Activated gamma-delta T cell treated with Interleukin-2 at 50 U/mL for 16 hours (primary cell): Measurements from ENCODE around the gene FBXO3.

Source experiments
- DNase-seq: peaks from one replicate; pipeline ENCODE4 v3.0.0-alpha.2; 2020

FBXO3 gene

DNA sequence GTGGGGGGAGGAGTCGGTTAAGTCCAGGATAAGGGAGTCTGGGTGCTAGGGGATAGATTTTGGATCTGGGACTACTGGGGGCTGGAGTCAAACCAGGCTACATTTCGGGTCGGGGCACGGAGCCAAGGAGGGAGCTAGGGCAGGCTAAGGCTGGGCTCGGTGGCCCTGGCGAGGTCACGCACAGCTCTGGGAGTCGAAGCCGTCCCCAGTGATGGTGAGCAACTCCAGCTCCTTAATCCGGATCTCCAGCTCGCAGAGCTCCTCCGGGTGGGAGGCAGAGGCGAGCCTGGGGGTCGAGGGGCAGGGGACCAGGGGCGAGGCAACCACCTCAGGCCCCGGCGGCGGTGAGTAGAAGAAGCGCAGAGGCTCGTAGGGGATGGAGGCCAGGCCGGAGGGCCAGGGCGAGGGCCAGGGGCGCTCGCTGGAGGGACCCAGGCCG lies 74.2 kb downstream of the FBXO3 start:
- no peak for DNase-seq

DNA sequence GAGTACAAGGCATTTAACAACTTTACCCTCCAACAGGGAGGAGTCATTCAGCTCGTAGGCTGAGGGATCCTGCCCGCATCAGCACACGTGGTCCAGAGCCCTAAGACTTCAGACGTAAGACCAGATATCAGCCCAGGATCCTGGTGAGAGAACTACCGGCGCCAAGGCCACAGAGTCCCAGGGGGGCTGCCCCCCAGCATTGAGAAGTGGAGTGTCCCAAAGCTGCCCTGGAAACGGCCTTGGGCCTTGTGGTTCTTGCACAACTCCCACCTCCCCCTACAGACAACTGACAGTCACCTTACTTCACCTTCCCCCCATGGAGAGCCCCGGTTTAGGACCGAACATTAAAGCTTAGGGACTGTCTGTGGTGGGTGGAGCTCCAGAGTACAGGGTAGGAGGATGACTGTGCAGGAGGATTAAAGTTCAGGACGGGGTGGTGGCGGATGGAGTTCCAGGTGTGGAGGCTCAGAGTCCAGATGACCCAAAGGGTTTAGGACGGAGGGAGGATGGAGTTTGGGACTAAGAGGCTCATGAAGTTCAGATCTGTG lies 74.7 kb downstream of the FBXO3 start:
- DNase-seq: no peak

DNA sequence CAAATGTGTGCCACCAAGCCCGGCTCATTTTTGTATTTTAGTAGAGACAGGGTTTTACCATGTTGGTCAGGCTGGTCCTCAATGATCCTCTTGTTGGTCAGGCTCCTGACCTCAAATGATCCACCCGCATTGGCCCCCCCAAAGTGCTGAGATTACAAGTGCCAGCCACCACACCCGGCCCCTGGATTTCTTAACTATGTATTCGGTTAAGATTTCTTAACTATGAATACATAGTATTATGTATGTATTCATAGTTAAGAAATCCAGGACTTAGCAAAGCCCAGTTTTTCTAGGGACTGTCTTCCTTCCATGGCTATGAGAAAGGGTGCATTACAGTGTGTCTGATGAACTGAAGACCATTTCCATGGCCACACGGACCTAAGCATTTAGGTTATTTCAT lies 75.4 kb downstream of the FBXO3 start:
- DNase-seq: no peak

DNA sequence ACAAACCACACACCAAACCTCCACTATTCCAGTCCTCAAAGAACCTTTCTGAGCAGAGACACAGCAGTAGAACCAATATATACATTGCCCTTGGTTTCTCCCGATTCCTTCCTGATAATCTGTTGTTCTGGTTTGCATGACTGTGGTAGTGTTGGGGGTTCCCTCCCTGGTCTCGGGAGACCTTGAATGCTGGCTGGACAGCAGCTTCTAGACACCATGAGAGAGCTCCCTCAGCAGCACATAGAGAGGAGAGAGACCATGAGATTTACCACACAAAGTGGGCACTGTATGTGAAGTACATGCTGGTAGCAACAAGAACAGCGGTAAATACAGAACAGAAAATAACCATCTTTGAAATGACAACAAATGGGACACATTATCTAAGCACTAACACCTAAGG lies 76.3 kb downstream of the FBXO3 start:
- no peak for DNase-seq

DNA sequence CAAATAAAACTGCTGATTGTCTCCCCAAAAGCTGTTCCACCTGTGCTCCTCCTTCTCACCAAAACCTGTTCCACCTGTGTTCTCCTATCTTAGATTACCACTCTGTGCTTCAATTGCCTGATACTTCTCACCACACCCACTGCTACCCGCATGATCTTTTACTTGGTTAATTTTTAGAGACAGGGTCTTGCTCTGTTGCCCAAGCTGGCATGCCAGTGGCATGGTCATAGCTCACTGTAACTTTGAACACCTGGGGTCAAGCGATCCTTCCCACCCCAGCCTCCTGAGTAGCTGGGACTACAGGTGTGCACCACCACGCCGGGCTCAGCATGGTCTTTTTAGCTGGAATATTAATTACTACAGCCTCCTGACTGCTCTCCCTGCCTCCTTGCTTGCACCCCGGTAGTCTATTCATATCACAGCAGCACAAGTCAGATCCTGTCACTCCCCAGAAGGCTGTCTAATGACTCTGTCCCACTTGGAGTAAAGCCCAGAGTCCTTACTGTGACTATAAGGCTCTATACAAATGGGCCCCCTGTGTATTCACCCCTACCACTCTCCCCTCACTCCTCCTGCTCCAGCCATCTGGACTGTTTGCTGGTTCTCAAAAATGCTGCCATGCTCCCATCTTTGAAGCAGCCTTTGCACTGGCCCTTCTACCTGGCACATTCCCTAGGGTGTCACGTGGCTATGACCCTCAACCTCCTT lies 77.2 kb downstream of the FBXO3 start:
- no peak for DNase-seq

DNA sequence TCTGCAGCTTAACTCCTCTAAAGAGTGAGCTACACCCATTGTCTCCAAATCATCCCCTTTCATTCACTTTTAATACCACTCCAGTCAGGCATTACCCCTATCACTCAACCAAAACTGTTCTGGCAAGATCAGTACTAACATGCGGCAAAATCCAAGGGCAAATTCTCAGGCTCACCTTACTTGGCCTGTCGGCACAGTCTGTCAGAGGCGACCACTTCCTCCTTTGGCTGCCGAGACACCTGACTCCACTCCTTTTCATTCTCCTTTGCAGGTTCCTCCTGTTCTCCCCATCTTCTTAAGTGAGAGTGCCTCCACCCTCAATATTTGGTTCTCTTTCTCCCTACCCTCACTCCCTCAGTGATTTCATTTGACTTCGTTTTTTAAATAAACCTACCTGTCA lies 77.9 kb downstream of the FBXO3 start:
- no peak for DNase-seq

DNA sequence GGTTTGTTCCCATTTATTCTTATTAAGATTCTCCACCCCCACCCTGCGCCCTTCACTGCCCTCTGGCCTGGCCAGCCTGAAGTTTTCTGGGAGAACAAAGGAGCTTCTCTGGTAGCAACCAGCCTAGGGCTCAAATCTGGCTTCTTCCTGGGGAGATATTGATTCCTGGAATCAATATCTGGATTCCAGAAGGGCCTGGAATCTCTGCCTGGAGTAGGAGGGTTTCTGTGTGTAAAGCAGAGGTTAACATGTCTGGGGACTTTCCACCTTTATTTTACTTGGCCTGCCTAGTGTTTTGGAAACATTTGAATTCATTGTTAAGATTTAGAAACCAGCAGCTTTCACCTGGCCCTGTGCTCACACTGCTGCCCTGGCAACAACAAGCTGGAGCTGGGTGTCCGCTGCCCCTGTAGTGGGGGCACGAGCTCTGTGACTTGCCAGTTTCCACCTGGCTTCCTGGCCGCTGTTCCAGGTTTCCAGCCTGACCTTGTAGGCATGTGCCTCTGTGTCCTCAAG lies 79.2 kb downstream of the FBXO3 start:
- no peak for DNase-seq

DNA sequence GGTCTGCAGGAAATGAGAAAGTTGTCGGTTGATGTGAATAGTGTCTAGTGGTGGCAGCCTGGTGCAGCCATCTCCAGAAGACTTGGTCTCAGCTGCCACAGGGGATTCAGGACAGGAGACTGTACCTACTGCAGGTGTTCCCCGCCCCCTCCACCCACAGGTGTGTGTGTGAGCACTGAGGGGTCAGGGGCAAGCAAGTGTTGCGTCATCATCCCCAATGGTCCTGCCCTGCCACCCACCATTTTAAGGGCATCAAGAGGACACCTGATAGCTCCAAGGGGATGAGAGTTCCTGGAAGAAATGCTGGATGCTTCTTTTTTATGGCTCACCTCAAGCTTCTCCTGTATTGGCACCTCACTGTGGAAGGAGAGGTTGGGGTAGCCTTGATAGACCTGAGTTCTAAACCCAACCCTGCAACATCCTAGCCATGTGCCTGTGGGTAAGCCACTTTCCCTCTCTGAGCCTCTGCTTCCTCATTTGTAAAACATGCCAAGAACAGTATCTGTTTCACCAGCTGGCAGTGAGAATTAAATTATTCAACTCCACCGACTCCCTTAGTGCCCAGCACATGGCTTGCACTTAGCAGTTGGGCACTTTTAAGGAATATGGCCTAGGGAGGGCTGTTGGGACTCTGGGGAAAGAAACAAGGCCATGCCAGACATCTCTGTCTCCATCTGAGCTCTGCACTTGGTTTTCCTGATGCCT lies 79.8 kb downstream of the FBXO3 start:
- DNase-seq: no peak

DNA sequence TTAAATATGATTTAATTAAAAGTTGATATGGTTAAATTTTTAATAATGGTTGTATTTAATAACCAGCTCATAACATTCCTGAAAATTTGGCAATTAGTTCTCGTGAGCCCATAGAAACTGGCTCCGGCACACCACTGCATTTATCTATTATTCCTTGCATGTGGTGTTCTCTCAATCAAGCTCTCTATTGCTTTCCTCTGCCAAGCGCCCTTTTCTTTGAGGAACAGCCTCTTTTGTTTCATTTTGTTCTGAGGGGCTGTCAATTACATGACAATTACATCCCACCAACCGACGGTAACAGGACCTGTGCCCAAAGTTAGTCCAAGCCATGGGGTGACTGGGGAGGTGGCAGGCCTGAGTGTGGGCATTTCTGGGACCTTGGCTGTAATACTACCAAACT lies 81.8 kb downstream of the FBXO3 start:
- no peak for DNase-seq

DNA sequence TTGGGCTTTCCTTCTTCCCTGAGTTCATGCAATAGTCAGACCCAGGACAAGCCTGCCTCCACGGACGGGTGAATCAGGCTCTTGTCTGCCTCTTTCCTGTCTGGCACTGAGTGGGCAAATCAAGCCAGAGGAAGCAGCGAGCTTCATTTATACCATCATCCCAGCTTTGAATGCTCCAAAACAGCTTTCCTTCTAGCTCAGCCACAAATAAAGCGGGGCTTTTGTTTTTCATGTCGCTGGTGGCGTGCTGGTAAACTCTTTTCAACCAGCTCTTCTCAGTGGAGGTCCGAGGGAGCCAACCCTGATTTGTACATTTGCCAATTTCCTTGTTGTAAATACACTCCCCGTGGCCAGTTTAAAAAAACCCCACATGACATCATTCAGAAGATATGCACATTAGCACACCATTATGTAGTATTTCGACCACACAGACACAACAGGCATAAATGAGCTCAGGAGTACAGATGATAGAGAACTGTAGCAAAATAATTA lies 82.3 kb downstream of the FBXO3 start:
- no peak for DNase-seq

DNA sequence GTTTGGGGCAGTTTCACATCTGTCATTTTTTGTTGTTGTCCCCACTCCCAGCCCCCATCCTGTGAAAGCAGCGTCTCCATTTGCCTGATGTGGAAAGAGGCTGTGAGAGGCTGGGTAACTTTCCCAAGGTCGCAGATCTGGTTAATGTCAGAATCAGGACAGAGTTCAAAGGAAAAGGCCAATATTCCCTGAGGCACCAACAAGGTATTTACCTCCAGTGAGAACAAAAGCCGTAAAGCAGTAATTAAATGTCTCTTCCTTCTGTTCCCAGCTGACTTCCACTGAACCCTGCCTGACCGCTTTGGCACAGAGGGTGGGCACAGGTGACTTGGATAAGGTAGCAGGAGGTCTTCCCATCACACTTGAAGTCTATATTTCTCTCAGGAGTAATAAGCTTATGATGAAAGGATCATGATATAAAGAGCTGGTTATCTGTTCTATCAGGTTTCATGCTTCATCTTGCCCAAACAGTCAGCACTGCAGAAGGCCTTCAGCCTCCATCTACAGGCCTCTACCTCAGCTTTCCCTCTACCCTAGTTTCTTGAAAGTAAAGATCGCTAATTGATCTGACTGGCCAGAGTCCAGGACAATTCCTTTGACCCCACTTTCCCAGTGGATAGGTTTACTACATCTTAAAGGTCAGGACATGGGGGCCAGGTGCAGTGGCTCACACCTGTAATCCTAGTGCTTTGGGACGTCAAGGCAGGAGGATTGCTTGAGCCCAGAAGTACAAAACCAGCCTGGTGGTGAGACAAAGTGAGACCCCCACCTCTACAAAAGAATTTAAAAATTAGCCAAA lies 83.1 kb downstream of the FBXO3 start:
- DNase-seq: no peak
